NCI-H526 treated with DMSO at 0.1 percent for 48 hours (cell line): Measurements from ENCODE around the gene PRDM7.
"Not testable (repeated sequence)": the region's sequence is repeated elsewhere in the genome, so short reads cannot be mapped to it uniquely, and the experiment has no call there.

ENCODE experiments used
- DNase-seq: peaks from one replicate; lab custom pipeline; 2025; lab: John Stamatoyannopoulos, UW

The PRDM7 gene

GRCh38 chr16:90072442-90073105 is 4.6 kb downstream of the PRDM7 start:
- DNase-seq, result no peak

- DNase-seq, result no peak
These were observed 6.7 kb downstream of the PRDM7 start for GRCh38 chr16:90070440-90070839.

- DNase-seq, result no peak
These were observed 15.7 kb downstream of the PRDM7 start for GRCh38 chr16:90061437-90061836.

GRCh38 chr16:90057738-90058173 is 19.4 kb downstream of the PRDM7 start:
- DNase-seq, result no peak

GRCh38 chr16:90056521-90056920 is 20.6 kb downstream of the PRDM7 start:
- not testable (repeated sequence) for DNase-seq

GRCh38 chr16:90055371-90055770 is 21.8 kb downstream of the PRDM7 start:
- no peak for DNase-seq

- no peak for DNase-seq
These were observed 22.6 kb downstream of the PRDM7 start for GRCh38 chr16:90054554-90054953.

- DNase-seq, result no peak
These were observed 23.1 kb downstream of the PRDM7 start for GRCh38 chr16:90053902-90054500.

GRCh38 chr16:90050969-90051368 is 26.2 kb downstream of the PRDM7 start:
- no peak for DNase-seq

GRCh38 chr16:90048737-90049330 is 28.3 kb downstream of the PRDM7 start:
- DNase-seq, result no peak

- no peak for DNase-seq
These were observed 28.8 kb downstream of the PRDM7 start for GRCh38 chr16:90048347-90048722.

- DNase-seq, result no peak
These were observed 29.3 kb downstream of the PRDM7 start for GRCh38 chr16:90047714-90048346.

- no peak for DNase-seq
These were observed 30.0 kb downstream of the PRDM7 start for GRCh38 chr16:90046971-90047713.

GRCh38 chr16:90046122-90046970 is 30.8 kb downstream of the PRDM7 start:
- DNase-seq, result peak; percentile 4

- no peak for DNase-seq
These were observed 33.0 kb downstream of the PRDM7 start for GRCh38 chr16:90044111-90044551.

GRCh38 chr16:90043526-90043925 is 33.6 kb downstream of the PRDM7 start:
- no peak for DNase-seq

- no peak for DNase-seq
These were observed 34.1 kb downstream of the PRDM7 start for GRCh38 chr16:90042946-90043514.

GRCh38 chr16:90041896-90042473 is 35.1 kb downstream of the PRDM7 start:
- no peak for DNase-seq

GRCh38 chr16:90040152-90041023 is 36.7 kb downstream of the PRDM7 start:
- DNase-seq, result no peak

GRCh38 chr16:90037276-90037675 is 39.9 kb downstream of the PRDM7 start:
- no peak for DNase-seq
